LNCAP (cell line): ENCODE measurements around the gene EFR3B.

ENCODE experiments used
- CTCF ChIP-seq: fragments of 450-650 bp; IDR thresholded peaks from 2 replicates; pipeline ENCODE4 v1.5.1; 2017; ENCODE audit warnings: mild to moderate bottlenecking

The EFR3B gene

GRCh38 chr2:25168256-25169072 is 126.6 kb downstream of the EFR3B start, which contains the start of gene POMC:
POMC (minus strand) TSS chr2:25168580; CDS start chr2:25164772, 3,808 bp downstream.
- TF ChIP-seq CTCF: no peak

GRCh38 chr2:25169073-25169470 is 127.2 kb downstream of the EFR3B start:
- TF ChIP-seq CTCF: no peak

GRCh38 chr2:25170888-25171287 is 129.0 kb downstream of the EFR3B start:
- no peak for TF ChIP-seq CTCF

- TF ChIP-seq CTCF: no peak
These were observed 131.8 kb downstream of the EFR3B start for GRCh38 chr2:25173719-25174118.

GRCh38 chr2:25174192-25174861 is 132.5 kb downstream of the EFR3B start:
- no peak for TF ChIP-seq CTCF

GRCh38 chr2:25176138-25176537 is 134.3 kb downstream of the EFR3B start:
- TF ChIP-seq CTCF: no peak

GRCh38 chr2:25176541-25177181 is 134.8 kb downstream of the EFR3B start:
- no peak for TF ChIP-seq CTCF
